ENCODE results near the gene AMPD1. TPM values are rescaled to one million over a fixed set of nuclear protein-coding genes. Genes with fewer than 3 reads are reported as not detected.

AMPD1 gene
- not detected in 2 replicates for total RNA-seq (2014; rRNA removed; shearing (Covaris generic))

- Histone ChIP-seq H3K4me3 (no peak within 1 kb of the TSS), H3K36me3 (no peaks in the 10 kb centered on the region), H3K27me3 (replicated peaks) (peaks cover 11% of the 10 kb centered on the region; the same call in 1 of the 2 replicates), H3K27ac (no peak within 1 kb of the TSS), H3K9me3 (replicated peaks) (no peaks in the 10 kb centered on the region), H3K4me1 (replicated peaks) (no peaks in the 10 kb centered on the region)
- DNase-seq (ENCODE audit: low read depth in 1 of 2, low spot score in 2 of 2) = no peak
Measured at GRCh38 chr1:114695430-114696058, at the start of gene AMPD1. Gene AMPD1 (minus strand): TSS chr1:114695546. CDS start chr1:114695471, 75 bp downstream.

DNA sequence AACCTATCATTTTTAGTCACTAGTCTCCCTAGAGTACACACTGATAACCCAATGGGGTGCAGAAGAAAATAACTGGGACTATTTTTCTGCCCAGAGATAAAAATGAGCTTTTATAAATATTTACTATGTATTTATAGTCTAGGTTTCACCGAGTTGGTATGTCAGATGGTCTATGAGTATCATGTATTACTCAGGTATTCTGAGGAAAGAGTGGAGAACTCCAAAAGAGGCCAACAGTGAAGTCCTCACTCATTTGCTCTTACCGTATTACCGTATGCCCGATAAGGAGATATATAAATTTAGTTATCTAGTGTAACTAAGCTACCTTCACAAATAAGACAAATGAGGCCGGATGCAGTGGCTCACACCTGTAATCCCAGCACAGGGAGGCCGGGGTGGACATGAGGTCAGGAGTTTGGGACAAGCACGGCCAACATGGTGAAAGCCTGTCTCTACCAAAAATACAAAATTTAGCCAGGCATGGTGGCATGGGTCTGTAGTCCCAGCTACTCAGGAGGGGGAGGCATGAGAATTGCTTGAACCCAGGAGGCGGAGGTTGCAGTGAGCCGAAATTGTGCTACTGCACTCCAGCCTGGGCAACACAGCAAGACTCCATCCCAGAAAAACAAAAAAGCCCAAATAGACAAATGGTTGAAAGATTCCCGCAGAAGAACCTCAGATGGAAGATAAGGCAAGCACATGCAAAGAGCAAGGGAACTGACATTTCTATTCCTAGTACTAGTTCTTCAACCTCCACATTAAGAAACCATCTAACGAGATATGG lies 46.8 kb upstream of the AMPD1 start:
- Histone ChIP-seq H3K36me3 (peaks cover 82% of the 10 kb centered on the region), H3K4me3 (no peak overlapping the region), H3K9me3 (replicated peaks) (no peaks in the 10 kb centered on the region), H3K4me1 (replicated peaks) (no peaks in the 10 kb centered on the region), H3K27me3 (replicated peaks) (no peaks in the 10 kb centered on the region), H3K27ac (no peak overlapping the region)
- DNase-seq (ENCODE audit: low read depth in 1 of 2, low spot score in 2 of 2) = no peak

DNA sequence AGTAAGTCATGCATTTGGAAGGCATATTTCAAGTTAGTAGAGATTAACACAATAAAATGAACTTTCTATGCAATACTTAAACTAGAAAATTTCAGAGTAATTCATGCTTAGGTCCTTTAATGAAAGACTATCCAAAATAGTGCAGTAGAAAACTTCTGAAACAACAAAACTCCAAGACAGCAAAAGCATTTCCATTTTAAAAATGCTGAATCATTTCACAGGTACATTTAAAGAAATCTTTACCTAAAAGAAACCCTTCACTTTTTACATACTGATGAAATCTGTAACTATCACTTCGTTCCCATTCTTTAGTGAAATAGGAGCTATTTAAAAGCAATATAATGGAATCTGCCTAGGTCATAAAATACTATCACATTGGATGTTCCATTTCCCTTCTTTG lies 45.0 kb upstream of the AMPD1 start:
- H3K27me3 ChIP-seq (replicated peaks) = no peaks in the 10 kb centered on the region
- H3K9me3 ChIP-seq (replicated peaks) = no peaks in the 10 kb centered on the region
- no peak overlapping the region for H3K27ac ChIP-seq
- peaks cover 82% of the 10 kb centered on the region for H3K36me3 ChIP-seq
- no peaks in the 10 kb centered on the region for H3K4me1 ChIP-seq (replicated peaks)
- H3K4me3 ChIP-seq = no peak overlapping the region
- no peak for DNase-seq (ENCODE audit: low read depth in 1 of 2, low spot score in 2 of 2)

DNA sequence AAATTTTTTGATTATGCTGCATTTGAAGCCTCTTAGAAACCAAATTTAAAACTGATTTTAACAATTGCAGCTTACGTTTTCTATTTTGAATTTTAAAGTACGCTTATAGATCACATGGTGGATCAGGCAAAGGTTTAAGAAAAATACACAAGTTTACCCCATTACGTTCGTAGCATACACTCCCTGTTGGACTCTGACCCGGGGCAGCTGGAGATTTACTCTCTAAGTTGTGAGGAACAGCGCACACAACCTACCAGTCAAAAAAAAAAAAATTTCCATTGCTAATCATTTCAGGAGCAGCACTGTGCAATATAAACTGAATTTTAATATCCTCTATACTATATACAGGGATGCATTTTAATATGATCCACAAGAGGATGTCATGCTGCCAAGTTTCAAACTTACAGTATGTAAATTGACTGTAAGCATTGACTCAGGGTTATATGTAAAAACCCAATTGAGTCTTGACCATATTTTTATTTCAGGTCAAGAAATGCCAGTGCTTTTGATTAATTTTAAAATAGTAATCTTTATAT lies 42.0 kb upstream of the AMPD1 start:
- no peak overlapping the region for H3K4me3 ChIP-seq
- no peaks in the 10 kb centered on the region for H3K27me3 ChIP-seq (replicated peaks)
- H3K27ac ChIP-seq = no peak overlapping the region
- DNase-seq (ENCODE audit: low read depth in 1 of 2, low spot score in 2 of 2) = no peak
- H3K36me3 ChIP-seq = peaks cover 84% of the 10 kb centered on the region
- H3K4me1 ChIP-seq (replicated peaks) = no peaks in the 10 kb centered on the region
- no peaks in the 10 kb centered on the region for H3K9me3 ChIP-seq (replicated peaks)

DNA sequence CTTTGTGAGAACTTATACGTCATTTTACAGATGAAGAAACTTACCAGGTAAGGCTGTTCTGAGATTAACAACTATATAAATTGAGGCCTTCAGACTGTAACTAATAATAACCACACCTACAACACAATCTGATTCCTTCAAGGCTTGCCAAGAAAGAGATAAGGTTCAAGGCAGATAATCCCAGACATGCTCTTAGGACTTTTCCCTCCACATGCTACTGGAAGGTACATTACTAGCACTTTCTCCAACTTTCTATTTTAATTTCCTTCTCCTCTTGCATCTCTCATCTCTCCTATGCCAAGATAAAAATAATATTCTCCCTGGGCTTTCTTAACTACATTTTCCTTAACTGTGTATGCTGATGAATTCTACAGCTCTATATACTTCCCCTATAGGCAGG lies 40.1 kb upstream of the AMPD1 start:
- H3K9me3 ChIP-seq (replicated peaks) = no peaks in the 10 kb centered on the region
- H3K27me3 ChIP-seq (replicated peaks) = no peaks in the 10 kb centered on the region
- H3K4me3 ChIP-seq = no peak overlapping the region
- no peaks in the 10 kb centered on the region for H3K4me1 ChIP-seq (replicated peaks)
- no peak for DNase-seq (ENCODE audit: low read depth in 1 of 2, low spot score in 2 of 2)
- H3K27ac ChIP-seq = no peak overlapping the region
- H3K36me3 ChIP-seq = peaks cover 87% of the 10 kb centered on the region

DNA sequence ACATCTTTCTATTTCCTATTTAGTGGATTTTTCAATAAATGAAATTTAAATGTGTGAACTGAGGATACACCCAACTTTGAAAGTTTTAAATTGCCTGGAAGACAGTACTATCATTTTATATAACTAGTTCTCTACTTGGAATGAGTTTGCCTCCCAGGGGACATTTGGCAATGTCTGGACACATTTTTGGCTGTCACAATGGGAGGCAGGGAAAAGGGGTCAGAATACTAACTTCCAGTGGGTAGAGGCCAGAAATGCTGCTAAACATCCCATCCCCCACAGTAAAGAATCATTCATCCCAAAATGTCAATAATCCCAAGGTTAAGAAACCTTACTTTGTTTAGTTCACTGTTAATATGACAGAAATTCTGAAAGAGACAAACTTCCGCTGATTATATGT lies 34.4 kb upstream of the AMPD1 start:
- no peaks in the 10 kb centered on the region for H3K9me3 ChIP-seq (replicated peaks)
- no peak overlapping the region for H3K4me3 ChIP-seq
- H3K36me3 ChIP-seq = peaks cover 98% of the 10 kb centered on the region
- no peaks in the 10 kb centered on the region for H3K27me3 ChIP-seq (replicated peaks)
- no peak overlapping the region for H3K27ac ChIP-seq
- DNase-seq (ENCODE audit: low read depth in 1 of 2, low spot score in 2 of 2) = no peak
- no peaks in the 10 kb centered on the region; the same call in 1 of the 2 replicates for H3K4me1 ChIP-seq (replicated peaks)

GRCh38 chr1:114728553-114728952 lies 33.2 kb upstream of the AMPD1 start:
- peaks cover 99% of the 10 kb centered on the region for H3K36me3 ChIP-seq
- no peak overlapping the region for H3K27ac ChIP-seq
- DNase-seq (ENCODE audit: low read depth in 1 of 2, low spot score in 2 of 2) = no peak
- no peaks in the 10 kb centered on the region; the same call in 1 of the 2 replicates for H3K4me1 ChIP-seq (replicated peaks)
- H3K9me3 ChIP-seq (replicated peaks) = no peaks in the 10 kb centered on the region
- no peaks in the 10 kb centered on the region for H3K27me3 ChIP-seq (replicated peaks)
- H3K4me3 ChIP-seq = no peak overlapping the region

DNA sequence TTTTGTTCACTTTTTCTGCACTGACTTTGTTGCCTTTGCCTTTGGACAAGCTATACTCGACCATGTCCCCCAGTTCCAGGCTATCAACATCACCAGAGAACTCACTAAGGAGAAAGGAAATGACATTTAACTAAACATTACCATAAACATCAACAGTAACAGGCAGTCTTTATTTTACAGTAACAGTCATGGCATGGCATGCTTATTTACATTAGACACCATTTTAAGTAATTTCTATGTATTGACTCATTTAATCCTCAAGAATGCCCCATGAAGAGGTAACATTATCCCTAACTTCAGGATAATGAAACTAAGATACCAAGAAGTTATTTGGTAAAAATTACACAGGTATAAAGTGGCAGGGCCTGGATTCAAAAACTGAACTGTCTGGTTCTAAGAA lies 29.9 kb upstream of the AMPD1 start:
- no peaks in the 10 kb centered on the region for H3K27me3 ChIP-seq (replicated peaks)
- no peaks in the 10 kb centered on the region; the same call in 1 of the 2 replicates for H3K4me1 ChIP-seq (replicated peaks)
- no peak overlapping the region for H3K4me3 ChIP-seq
- no peaks in the 10 kb centered on the region for H3K9me3 ChIP-seq (replicated peaks)
- no peak overlapping the region for H3K27ac ChIP-seq
- H3K36me3 ChIP-seq = peaks cover 99% of the 10 kb centered on the region
- no peak for DNase-seq (ENCODE audit: low read depth in 1 of 2, low spot score in 2 of 2)

DNA sequence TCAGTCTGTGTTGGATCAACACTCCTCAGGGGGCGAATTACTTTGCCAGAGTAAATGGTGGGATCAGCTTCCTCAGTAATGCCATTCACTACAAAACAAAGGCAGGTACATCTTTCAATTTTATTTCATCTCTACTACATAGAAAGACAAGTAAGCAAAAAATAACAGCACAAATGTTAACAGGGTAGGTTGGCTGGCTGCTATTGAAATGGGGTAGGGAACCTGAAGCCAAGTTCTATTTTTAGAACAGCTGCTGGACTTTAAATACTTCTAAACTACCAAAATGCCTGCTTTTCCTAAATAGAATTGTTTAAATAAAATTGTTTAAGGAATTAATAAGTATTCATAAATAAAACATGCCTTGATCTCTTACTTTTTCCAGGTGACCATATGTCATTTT lies 28.6 kb upstream of the AMPD1 start:
- peaks cover 99% of the 10 kb centered on the region for H3K36me3 ChIP-seq

GRCh38 chr1:114723457-114723856 lies 28.1 kb upstream of the AMPD1 start:
- Histone ChIP-seq H3K4me3 (no peak overlapping the region), H3K27me3 (replicated peaks) (no peaks in the 10 kb centered on the region), H3K9me3 (replicated peaks) (no peaks in the 10 kb centered on the region), H3K27ac (no peak overlapping the region), H3K36me3 (peaks cover 99% of the 10 kb centered on the region), H3K4me1 (replicated peaks) (no peaks in the 10 kb centered on the region; the same call in 1 of the 2 replicates)
- DNase-seq (ENCODE audit: low read depth in 1 of 2, low spot score in 2 of 2) = no peak

More for the DNA sequence above, 28.6 kb upstream of the AMPD1 start:
- Histone ChIP-seq H3K27me3 (replicated peaks) (no peaks in the 10 kb centered on the region), H3K4me3 (no peak overlapping the region), H3K4me1 (replicated peaks) (no peaks in the 10 kb centered on the region; the same call in 1 of the 2 replicates), H3K9me3 (replicated peaks) (no peaks in the 10 kb centered on the region), H3K27ac (no peak overlapping the region)
- no peak for DNase-seq (ENCODE audit: low read depth in 1 of 2, low spot score in 2 of 2)

GRCh38 chr1:114720492-114720891 lies 25.1 kb upstream of the AMPD1 start:
- H3K27ac ChIP-seq = no peak overlapping the region
- no peak for DNase-seq (ENCODE audit: low read depth in 1 of 2, low spot score in 2 of 2)
- no peaks in the 10 kb centered on the region; the same call in 1 of the 2 replicates for H3K4me1 ChIP-seq (replicated peaks)
- H3K36me3 ChIP-seq = peaks cover 99% of the 10 kb centered on the region
- H3K4me3 ChIP-seq = no peak overlapping the region
- no peaks in the 10 kb centered on the region for H3K27me3 ChIP-seq (replicated peaks)
- no peaks in the 10 kb centered on the region for H3K9me3 ChIP-seq (replicated peaks)

GRCh38 chr1:114719424-114719787 lies 24.1 kb upstream of the AMPD1 start:
- H3K9me3 ChIP-seq (replicated peaks) = no peaks in the 10 kb centered on the region
- no peak overlapping the region for H3K27ac ChIP-seq
- no peak for DNase-seq (ENCODE audit: low read depth in 1 of 2, low spot score in 2 of 2)
- H3K27me3 ChIP-seq (replicated peaks) = no peaks in the 10 kb centered on the region
- H3K36me3 ChIP-seq = peaks cover 97% of the 10 kb centered on the region
- H3K4me3 ChIP-seq = no peak overlapping the region
- H3K4me1 ChIP-seq (replicated peaks) = no peaks in the 10 kb centered on the region; the same call in 1 of the 2 replicates

GRCh38 chr1:114718661-114719423 lies 23.5 kb upstream of the AMPD1 start:
- no peak overlapping the region for H3K4me3 ChIP-seq
- peaks cover 98% of the 10 kb centered on the region for H3K36me3 ChIP-seq
- no peaks in the 10 kb centered on the region for H3K27me3 ChIP-seq (replicated peaks)
- H3K4me1 ChIP-seq (replicated peaks) = no peaks in the 10 kb centered on the region; the same call in 1 of the 2 replicates
- no peak for DNase-seq (ENCODE audit: low read depth in 1 of 2, low spot score in 2 of 2)
- no peaks in the 10 kb centered on the region for H3K9me3 ChIP-seq (replicated peaks)
- H3K27ac ChIP-seq = no peak overlapping the region
